LNCAP (cell line): Measurements from ENCODE around the gene KNDC1.

Experiments
- CTCF ChIP-seq: fragments of 450-650 bp; IDR thresholded peaks from 2 replicates; pipeline ENCODE4 v1.5.1; 2017; ENCODE audit warnings: mild to moderate bottlenecking

The KNDC1 gene

GRCh38 chr10:133123746-133124356 lies 36.2 kb upstream of the KNDC1 start:
- no peak for TF ChIP-seq CTCF

- TF ChIP-seq CTCF = peak; percentile 84
Measured at GRCh38 chr10:133124357-133125211, 35.4 kb upstream of the KNDC1 start.

- TF ChIP-seq CTCF = no peak
Measured at GRCh38 chr10:133125901-133126300, 34.1 kb upstream of the KNDC1 start.

GRCh38 chr10:133126431-133127290 lies 33.4 kb upstream of the KNDC1 start:
- TF ChIP-seq CTCF = no peak

- no peak for TF ChIP-seq CTCF
Measured at GRCh38 chr10:133127291-133128125, 32.5 kb upstream of the KNDC1 start.

- TF ChIP-seq CTCF = no peak
Measured at GRCh38 chr10:133128126-133129070, 31.6 kb upstream of the KNDC1 start.
